ENCODE measurements around the gene CCDC187.

CCDC187 gene

DNA sequence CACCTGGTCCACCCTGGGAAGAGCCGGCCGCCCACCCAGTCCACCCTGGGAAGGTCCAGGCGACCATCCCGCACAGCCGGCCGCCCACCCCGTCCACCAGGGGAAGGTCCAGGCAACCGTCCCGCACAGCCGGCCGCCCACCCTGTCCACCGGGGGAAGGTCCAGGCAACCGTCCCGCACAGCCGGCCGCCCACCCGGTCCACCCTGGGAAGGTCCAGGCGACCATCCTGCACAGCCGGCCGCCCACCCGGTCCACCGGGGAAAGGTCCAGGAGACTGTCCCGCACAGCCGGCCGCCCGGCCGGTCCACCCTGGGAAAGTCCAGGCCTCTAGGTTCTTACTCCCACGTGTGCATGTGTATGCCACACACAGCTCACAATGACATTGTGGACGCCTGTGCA, 51.6 kb downstream of the CCDC187 start:
- no peak for DNase-seq (ENCODE audit: low read depth)

DNA sequence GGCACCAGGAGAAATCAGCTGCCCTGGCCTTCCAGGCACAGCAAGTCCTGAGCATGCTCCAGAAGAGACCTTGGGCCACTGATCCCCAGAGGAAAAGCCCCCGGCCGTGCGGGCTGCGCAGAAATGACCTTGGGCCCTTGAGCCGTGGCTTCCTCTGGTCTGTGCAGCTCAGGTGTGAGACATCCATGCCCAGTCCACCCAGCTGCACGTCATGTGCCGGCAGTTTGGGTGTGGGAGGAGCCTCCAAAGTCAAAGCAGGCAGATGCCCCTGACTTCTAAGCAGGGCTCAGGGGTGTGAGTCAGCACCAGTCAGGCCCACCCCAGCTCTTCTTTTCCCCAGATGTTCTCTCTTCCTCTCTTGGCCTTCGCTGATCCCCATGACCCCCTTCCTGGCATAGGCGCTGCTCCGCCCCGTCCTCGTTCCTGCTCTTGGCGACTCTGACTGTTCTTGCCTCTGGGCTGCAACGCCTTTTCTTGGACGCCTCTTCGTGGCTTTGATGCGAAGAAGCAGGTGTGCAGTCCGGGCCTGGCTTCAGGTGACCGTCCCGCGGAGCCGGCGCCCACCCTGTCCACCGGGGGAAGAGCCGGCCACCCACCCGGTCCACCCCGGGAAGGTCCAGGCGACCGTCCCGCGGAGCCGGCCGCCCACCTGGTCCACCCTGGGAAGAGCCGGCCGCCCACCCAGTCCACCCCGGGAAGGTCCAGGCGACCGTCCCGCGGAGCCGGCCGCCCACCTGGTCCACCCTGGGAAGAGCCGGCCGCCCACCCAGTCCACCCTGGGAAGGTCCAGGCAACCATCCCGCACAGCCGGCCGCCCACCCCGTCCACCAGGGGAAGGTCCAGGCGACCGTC, 52.4 kb downstream of the CCDC187 start:
- no peak for DNase-seq (ENCODE audit: low read depth)

DNA sequence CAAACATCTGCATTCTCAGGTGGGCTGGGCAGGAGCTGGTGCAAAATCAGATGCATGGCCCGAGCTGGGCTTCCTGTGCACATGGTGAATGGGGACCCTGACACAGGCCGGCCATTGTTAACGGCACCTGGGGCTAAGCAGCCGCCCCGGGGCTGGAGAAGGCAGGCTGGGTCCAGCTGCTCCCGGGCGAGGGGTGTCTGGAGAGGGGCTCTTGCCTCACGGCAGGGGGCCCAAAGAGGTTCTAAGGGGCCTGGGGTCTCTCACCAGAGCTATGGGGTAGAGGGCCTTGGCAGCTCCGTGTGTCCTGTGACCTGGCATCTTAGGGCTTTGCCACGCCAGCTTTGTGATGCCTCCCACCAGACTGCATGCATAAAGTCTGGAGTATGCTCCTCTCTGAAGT, 53.2 kb downstream of the CCDC187 start:
- no peak for DNase-seq (ENCODE audit: low read depth)

DNA sequence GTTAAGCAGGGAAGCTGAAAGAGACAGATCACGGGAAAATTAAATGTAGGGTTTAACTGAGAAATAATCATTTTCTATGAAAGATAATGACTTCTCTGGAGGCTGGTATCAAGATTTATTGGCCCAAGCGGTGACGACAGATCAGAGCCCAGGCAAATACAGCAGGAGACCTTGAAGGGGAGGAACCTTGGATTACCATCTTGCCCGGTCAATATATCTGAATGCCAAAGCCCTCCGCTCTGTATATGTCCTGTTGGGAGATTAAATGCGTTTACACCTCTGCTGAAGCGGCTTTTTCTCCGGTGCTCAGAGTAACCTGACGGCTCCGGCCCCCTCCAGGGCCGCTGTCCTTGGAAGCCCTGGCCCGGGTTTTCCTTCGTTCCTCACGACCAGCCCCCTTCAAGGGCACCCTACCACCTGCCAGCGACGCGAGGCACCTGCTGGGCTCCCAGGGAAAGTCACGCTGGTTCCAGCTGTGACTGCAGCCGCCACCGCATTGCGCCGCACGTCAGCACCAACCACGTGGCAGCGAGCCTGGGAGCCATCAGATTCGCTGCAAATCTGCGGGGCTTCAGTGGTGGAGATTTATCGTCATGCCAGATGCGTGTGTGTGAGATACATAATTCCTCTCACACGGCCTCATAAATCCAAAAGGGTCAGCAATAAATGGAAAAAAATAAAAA, 53.9 kb downstream of the CCDC187 start:
- DNase-seq (ENCODE audit: low read depth): no peak

DNA sequence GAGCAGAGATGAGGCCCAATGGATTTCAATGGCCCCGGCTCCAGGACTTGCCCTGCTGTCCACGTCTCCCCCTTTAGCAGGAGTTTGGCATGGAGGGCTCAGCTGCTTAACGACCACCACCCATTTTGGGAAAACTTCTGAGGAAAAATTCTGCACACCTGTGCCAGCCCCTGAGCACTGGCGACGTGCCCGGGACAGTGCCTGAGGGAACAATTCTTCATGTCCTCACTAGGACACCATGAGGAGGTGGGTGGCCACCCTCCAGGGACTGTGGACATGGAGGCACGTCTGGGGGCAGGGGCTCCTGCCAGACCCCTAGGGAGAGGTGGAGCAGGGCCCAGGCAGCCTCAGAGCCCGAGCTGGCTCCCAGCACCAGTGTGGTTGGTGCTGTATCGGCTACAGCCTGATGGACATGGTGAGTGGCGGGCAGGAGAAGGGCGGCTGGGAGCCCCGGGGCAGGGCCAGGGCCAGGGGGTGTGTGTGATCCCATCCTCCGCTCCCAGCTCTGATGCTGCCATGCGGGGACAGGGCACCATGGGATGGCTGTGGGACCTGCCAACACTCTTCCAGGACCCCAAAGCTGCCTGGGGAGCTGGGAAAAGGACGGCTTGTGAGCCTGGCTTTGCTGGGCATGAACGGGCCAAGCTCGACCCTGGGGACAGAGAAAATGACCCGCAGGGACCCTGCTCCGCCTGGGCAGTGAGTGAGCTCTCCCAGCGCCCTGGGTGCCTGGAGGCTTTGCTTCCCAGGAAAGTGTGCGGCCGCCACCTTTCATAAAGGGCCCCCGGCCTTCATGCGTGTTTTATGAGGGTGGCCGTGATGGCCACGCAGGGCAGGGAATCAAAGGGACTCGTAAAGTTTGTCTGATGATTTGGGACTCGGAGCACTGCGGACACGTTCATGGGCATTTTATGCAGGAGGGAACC, 54.7 kb downstream of the CCDC187 start:
- no peak for DNase-seq (ENCODE audit: low read depth)

DNA sequence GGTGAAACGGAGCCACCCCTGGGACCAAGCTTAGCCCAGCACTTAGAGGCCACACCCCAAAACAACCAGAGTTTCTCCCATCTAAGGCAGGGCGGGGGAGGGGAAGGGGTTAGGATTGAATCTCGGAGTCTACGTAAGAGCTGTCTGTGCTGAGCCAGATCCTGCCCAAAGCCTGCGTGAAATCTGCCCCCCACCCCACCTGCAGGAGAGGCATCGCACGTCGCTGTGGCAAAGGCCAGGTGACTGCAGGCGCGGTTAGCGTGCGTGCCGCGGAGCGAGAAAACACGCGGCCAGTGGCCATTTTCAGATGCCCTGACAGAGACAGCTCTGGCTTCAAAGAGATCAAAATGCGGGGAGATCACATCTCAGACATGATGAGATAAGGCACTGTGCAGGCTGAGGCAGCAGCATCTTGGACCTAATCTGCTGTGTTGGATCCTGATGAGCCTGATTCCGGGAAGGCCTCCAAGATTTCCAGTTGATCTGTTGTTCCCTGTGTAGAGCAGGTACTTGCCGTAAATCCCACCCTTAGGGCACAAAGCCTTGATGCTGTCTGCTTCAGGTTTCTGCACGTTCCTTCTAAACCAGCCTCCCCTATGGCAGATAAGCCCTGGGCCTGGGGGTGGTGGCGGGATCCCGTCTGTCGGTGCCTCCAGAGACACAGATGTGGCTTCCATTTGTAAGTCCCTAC, 55.8 kb downstream of the CCDC187 start:
- DNase-seq (ENCODE audit: low read depth): no peak

DNA sequence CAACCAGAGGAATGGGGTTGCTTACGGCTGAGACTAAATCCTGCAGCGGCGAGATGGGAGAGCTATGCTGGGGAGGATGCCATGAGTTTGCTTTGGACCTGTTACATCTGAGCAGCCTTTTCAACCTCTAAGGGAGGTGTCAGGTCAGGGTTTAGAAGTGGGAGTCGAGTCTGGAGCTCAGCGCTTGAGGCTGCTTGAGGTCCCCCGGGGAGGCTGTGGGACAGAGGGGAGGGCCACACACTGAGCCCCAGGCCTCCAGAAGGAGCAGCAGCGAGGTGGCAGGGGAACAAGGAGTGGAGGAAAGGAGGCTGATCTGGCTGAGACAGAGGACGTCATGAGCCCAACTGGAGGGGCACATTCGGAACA, 56.4 kb downstream of the CCDC187 start:
- no peak for DNase-seq (ENCODE audit: low read depth)

DNA sequence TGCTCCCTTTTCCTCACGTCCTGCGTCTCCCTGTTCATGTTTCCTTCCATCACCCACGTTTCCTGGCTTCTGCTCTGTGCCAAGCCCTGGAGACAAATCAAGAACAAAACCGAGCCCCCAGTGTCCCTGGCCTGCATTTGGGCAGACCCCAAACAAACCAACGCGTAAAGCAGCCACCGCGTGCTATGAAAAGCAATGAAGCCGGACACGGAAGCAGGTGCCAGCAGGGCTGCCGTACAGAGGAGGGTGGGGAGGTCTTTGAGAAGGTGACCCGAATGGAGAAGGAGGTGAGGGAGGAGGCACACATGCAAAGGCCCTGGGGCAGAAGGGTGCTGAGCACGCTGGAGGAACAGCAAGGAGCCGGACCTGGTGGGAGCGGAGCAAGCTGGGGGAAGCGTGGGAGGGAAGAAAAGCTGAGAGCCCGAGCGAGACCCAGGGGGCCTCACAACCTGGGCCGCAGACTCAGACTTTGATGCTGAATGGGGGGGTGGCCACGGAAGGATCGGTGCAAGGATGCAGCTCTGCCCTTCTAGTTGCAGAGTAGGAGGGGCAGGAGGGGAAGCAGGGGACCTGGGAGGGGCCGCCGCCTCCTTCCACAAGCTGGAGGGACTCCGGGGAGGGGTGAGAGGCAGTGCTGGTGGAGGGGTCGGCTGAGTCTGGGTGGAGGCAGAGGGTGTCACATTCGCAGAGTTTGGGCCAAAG, 56.9 kb downstream of the CCDC187 start:
- no peak for DNase-seq (ENCODE audit: low read depth)

DNA sequence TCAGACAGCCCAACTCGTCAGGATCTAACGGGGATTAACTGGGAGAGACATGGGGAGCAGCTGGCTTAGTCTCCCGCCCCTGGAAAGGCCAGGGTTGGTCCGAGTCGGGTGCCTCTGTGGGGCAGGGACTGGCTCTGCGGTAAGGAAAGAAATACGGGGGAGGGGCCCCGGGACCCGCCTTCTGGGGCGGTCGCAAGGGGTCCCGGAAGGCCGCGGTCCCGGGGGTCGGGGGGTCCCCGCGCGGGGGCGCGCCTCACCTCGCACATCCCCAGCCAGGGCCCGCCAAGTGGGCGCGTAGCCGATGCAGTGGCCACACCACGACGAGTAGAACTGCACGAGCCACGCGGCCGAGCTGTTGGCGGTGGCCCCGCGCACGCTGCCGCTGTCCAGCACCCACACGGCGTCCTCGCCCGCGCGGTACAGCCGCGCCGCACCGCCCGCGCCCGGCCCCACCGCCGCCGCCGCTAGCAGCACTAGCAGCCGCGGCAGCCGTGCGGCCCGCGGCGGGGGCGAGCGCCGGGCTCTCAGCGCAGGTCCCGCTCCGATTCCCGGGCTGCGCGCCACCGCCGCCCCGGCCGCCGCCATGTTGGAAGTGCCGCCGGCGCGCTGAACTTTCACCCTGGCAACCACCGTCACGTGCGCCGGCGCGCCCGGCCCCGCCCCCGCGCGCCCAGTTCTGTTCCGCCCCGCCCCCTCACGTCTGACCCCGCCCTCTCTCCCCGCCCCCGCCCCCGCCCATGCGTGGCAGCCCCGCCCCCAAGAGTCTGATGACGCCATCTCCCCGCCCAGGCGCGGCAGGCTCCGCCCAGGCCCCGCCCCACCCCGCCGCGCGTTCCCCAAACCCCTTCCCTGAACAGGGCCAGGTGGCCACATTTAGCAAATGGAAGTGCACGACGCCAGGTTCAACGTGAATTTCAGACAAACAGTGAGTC, 58.4 kb downstream of the CCDC187 start, which contains the start of gene QSOX2:
Gene QSOX2, minus strand, starts transcription at position 594 of the 932 bp plus-strand sequence. Its CDS starts 9 bp downstream, at position 585.
- DNase-seq (ENCODE audit: low read depth): no peak

DNA sequence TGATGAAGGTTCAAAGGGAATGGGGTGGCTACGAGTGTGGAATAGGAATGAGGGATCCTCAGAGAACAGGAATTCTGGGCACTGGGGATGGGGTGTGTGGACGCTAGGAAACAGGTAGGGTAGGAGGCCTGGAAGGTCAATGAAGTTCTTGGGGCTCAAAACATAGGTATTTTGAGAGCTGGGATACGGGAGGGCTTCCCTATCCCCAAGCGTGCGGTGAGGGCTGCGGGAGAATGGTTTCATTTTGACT, 59.0 kb downstream of the CCDC187 start:
- DNase-seq (ENCODE audit: low read depth): no peak

DNA sequence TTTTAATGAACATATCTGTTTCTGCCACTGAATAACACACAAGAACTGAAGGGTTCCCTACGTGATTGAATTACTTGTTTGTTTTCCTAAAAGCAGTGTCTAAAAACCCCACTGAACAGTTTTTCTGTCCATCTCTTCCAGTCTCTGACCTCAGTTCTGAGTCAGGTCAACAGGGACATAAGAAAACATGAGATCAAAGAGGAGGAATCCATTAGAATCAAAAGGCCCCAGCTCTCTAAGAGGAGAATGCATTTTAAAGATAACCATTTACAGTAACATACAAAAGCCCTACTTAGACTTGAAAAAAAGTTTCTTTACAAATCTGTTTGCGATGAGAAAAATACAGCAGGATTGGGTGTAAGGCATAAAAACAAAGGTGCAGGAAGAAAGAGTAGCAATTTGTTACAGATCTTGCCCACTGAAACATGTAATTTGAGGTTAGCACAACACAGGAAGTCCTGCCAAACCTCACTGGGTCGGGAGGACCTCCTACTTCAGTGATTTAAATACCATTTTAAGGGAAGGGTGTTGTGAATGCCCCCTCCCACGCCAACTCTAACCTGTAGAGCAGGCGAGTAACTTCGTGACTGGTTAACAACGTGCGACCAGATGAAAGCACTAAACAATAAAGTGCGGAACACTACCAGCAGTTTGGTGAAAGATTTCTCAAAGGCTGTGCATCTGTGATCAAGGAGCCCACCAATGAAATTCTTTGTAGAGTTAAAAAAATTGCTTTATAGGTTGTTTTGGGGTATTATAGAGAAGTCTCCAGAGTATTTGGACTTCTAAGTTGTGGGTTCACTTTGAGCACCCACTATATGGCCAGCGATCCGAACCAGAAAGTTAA, 59.5 kb downstream of the CCDC187 start:
- no peak for DNase-seq (ENCODE audit: low read depth)

DNA sequence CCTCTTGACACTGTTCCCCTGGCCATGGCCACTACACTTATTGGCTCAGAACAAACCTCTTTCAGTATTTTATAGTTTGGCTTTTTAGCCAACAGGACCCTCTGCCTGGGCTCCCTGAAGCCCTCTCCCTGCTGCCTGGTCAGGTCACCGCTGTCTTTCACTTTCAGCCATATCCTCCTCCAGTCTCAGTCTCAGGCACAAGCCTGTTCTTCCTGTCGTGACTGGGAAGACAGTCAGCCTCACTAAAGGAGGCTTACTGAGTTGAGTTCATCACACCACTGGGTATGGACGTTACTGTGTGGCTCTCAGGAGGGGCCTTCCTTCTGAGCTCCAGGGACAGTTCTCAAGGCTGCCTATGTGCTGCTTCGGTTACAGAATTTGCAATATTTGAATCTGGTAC, 60.3 kb downstream of the CCDC187 start:
- DNase-seq (ENCODE audit: low read depth): no peak

DNA sequence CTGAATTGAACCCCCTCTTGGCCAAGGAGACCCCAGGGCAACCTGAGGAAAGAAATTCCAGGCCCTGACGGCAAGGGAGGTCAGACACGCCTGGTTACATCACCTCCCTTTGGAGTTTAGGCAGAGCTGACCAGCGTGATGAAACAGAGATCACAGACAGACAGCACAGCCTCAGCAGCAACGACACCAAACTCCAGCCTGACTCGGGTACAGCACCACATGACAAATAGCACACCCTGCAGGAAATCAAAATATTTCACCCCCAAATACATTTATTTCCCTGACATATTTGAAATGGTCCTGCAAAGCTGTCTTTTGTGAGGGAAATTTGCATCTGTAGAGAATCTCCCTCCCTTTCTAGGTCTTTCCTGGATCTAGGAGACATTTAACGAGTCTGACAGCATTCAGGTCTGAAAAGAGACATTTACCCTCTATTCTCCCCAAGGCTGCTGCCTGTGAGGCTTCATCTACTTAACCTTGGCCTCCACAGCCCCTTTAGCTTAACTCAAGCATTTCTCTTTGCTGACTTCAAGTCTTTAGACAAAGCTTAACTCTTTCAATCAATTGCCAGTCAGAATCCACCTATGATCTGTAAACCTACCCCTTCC, 60.9 kb downstream of the CCDC187 start:
- no peak for DNase-seq (ENCODE audit: low read depth)

DNA sequence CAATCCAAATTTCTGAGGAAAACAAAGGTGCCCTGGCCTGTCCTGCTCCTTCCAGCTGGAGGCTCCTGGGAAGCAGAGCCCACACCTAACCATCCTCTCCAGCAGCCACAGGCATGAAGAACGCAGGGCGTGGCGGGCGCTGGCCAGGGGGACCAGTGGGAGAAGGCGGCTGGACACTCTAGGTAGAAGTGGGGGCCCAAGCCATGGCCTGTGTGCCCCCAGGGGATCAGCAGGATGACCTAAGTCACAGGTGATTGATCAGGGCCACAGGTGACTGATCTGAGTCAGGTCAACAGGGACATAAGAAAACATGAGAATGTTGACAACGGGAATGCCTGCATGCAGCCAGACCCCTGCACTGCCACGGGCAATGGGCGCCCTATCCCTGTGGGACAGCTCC, 61.6 kb downstream of the CCDC187 start:
- DNase-seq (ENCODE audit: low read depth): no peak

DNA sequence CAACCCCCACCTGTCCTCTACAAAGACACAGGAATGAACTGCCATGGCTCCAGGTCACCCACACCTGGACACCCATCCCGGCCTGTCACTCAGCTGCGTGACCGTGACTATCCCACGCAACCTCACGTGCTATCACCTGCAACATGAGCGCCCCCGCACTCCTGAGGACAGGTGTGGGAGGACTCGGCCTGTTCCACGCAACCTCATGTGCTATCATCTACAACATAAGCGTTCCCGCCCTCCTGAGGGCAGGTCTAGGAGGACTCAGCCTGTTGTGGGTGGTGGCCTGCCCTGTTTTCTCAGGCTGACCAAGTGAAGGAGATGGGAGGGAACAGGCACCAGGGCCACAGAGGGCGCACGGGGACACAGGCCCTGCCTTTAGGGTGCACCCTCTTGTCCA, 62.4 kb downstream of the CCDC187 start:
- no peak for DNase-seq (ENCODE audit: low read depth)

DNA sequence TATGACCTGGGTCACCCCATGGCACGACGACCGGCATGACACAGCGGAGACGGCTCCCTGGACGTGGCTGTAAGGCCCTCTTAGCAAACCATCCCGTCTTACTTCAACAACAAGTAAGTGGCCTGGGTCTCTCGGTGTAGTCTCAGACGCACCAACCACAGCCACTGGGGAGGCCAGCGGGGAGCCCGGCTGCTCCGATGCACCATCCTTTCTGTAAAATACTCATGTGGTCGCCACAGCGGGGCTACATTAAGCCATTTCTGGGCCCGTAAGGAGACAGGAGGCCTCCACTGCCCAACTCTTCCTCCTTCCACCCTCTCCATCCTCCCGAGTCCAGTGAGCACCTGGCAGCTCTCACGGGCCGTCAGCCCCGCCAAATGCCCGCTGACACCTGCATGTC, 63.0 kb downstream of the CCDC187 start:
- DNase-seq (ENCODE audit: low read depth): no peak

DNA sequence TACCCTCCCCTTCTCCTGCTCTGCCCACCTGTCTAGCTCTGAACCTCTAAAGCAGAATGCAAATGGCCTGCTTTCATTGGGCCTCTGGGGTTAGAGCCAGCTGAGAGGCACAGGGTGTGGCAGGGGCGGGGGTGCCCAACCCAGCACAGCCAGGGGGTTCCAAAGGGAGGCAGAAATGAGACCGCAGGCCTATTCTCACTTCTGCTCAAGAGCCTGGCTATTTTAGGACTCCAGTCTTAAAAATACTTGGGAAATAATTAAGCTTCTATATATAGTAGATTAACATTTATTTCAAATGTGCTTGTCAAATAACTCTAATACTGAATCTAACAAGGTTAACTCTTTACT, 63.9 kb downstream of the CCDC187 start:
- no peak for DNase-seq (ENCODE audit: low read depth)

DNA sequence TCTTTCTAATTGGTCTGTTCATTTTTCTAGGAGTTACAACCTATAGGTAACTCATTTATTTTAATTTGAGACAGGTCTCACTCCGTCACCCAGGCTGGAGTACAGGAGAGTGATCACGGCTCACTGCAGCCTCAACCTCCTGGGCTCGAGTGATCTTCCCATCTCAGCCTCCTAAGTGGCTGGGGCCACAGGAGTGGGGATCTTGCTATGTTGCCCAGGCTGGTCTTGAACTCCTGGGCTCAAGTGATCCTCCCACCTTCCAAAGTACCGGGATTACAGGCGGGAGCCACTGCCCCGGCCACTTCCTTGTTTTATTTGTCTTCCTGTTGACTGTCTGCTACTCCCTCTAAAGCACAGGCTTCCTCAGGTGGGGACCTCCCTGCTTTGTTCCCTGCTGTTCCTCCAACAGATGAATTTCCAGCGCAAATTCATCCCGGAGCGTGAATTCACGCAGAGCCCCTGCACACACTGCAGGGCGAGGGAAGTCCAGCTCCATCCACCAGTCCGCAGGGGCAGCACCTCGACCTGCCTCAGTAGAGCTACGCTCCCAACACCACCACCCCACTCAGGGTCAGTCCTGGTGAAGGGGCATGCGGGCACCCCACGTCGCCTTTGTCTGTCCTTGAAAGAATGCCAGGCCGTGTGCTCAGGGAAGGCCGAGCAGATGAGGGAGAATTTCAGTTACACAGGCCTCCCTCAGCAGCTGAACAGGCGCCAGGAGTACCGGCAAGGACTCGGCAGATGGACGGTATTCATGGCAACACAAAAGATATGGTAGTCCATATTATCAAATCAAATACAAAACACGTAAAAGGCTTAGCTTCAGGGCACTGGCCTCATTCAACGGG, 64.5 kb downstream of the CCDC187 start:
- no peak for DNase-seq (ENCODE audit: low read depth)
